HEK293 (cell line): ENCODE results near the gene NOSIP.

Source experiments
- CTCF ChIA-PET: fragments of 350-600 bp; formaldehyde crosslinking; extraction: SDS; loops from one replicate; lab custom pipeline; 2021; ENCODE audit warnings: antibody characterized with exemption; lab: Yijun Ruan, JAX
- POLR2A ChIA-PET: fragments of 300-600 bp; formaldehyde crosslinking; extraction: SDS; loops from one replicate; lab custom pipeline; 2020; ENCODE audit warnings: antibody characterized with exemption, inconsistent platforms; lab: Yijun Ruan, JAX
- H3K27ac ChIP-seq: fragments of 200-500 bp; sonication (Bioruptor generic); 2 replicates; pipeline ENCODE4 v1.5.1; 2014; ENCODE audit warnings: low read depth, low read length, control low read depth, inconsistent platforms; ENCODE audit errors: extremely low read depth
- H3K36me3 ChIP-seq, 2 experiments: fragments of 200-500 bp in 1 of 2; sonication (Bioruptor generic) in 1 of 2; 1 replicate in 1 of 2; 2 replicates in 1 of 2; pipeline ENCODE4 v1.5.1; 2014 to 2017; ENCODE audit warnings: inconsistent platforms in 2 of 2, low read length in 2 of 2; ENCODE audit not compliant: control insufficient read depth in 2 of 2, insufficient read depth in 1 of 2
- H3K4me1 ChIP-seq: fragments of 200-500 bp; sonication (Bioruptor generic); 2 replicates; pipeline ENCODE4 v1.5.1; 2014; ENCODE audit warnings: mild to moderate bottlenecking, low read length, inconsistent platforms; ENCODE audit not compliant: control insufficient read depth, insufficient read depth
- H3K4me3 ChIP-seq: 2 replicates; pipeline ENCODE4 v1.5.1; 2011; ENCODE audit warnings: low read depth, mild to moderate bottlenecking, control low read depth, low read length, moderate library complexity
- H3K9me3 ChIP-seq: fragments of 200-500 bp; sonication (Bioruptor generic); 2 replicates; pipeline ENCODE4 v1.5.1; 2014; ENCODE audit warnings: low read depth, low read length, inconsistent platforms; ENCODE audit not compliant: control insufficient read depth, insufficient read depth
- INSM2 ChIP-seq: fragments of 450-650 bp; formaldehyde crosslinking; IDR thresholded peaks from 2 replicates; pipeline ENCODE4 v1.5.1; 2016; ENCODE audit warnings: missing biosample characterization, missing genetic modification characterization
- KLF1 ChIP-seq: fragments of 450-650 bp; formaldehyde crosslinking; IDR thresholded peaks from 2 replicates; pipeline ENCODE4 v1.5.1; 2016; ENCODE audit warnings: missing biosample characterization, missing genetic modification characterization
- OSR2 ChIP-seq: fragments of 450-650 bp; formaldehyde crosslinking; IDR thresholded peaks from 2 replicates; pipeline ENCODE4 v1.5.1; 2016; ENCODE audit warnings: missing biosample characterization, missing genetic modification characterization
- OVOL3 ChIP-seq: fragments of 450-650 bp; formaldehyde crosslinking; IDR thresholded peaks from 2 replicates; pipeline ENCODE4 v1.5.1; 2016; ENCODE audit warnings: missing biosample characterization, missing genetic modification characterization
- PRDM1 ChIP-seq: fragments of 450-650 bp; formaldehyde crosslinking; IDR thresholded peaks from 2 replicates; pipeline ENCODE4; 2016; ENCODE audit warnings: missing biosample characterization, missing genetic modification characterization
- RBAK ChIP-seq: fragments of 450-650 bp; formaldehyde crosslinking; IDR thresholded peaks from 2 replicates; pipeline ENCODE4 v1.5.1; 2016; ENCODE audit warnings: missing biosample characterization, missing genetic modification characterization
- SALL2 ChIP-seq: fragments of 450-650 bp; formaldehyde crosslinking; IDR thresholded peaks from 2 replicates; pipeline ENCODE4 v1.5.0; 2017; ENCODE audit warnings: missing biosample characterization, mild to moderate bottlenecking, missing genetic modification characterization, borderline replicate concordance
- TCF7L2 ChIP-seq: IDR thresholded peaks from 2 replicates; pipeline ENCODE4 v1.6.1; 2011; ENCODE audit warnings: low read depth, mild to moderate bottlenecking, inconsistent platforms, low read length, moderate library complexity, borderline replicate concordance
- TRIM28 ChIP-seq: IDR thresholded peaks from 2 replicates; pipeline ENCODE4 v1.6.1; 2011; ENCODE audit warnings: low read length, control low read depth, borderline replicate concordance
- ZNF140 ChIP-seq: fragments of 450-650 bp; formaldehyde crosslinking; IDR thresholded peaks from 2 replicates; pipeline ENCODE4 v1.5.1; 2016; ENCODE audit warnings: missing biosample characterization, missing genetic modification characterization
- ZNF155 ChIP-seq: fragments of 450-650 bp; formaldehyde crosslinking; IDR thresholded peaks from 2 replicates; pipeline ENCODE4 v1.5.1; 2016; ENCODE audit warnings: missing biosample characterization, missing genetic modification characterization
- ZNF18 ChIP-seq: fragments of 450-650 bp; formaldehyde crosslinking; IDR thresholded peaks from 2 replicates; pipeline ENCODE4 v1.5.1; 2016; ENCODE audit warnings: missing biosample characterization, missing genetic modification characterization
- ZNF19 ChIP-seq: fragments of 450-650 bp; formaldehyde crosslinking; IDR thresholded peaks from 2 replicates; pipeline ENCODE4; 2016; ENCODE audit warnings: missing biosample characterization, missing genetic modification characterization, low read depth
- ZNF2 ChIP-seq: fragments of 450-650 bp; formaldehyde crosslinking; IDR thresholded peaks from 2 replicates; pipeline ENCODE4 v1.5.1; 2016; ENCODE audit warnings: missing biosample characterization, missing genetic modification characterization
- ZNF274 ChIP-seq, 2 experiments: fragments of 200-500 bp in 1 of 2; fragments of 450-650 bp in 1 of 2; sonication (Bioruptor generic) in 1 of 2; formaldehyde crosslinking in 1 of 2; IDR thresholded peaks; 2 replicates each; pipeline versions ENCODE4 v1.5.1 to v1.6.1; 2014 to 2016; ENCODE audit warnings: borderline replicate concordance in 1 of 2, inconsistent platforms in 1 of 2, low read length in 1 of 2, missing biosample characterization in 1 of 2, missing genetic modification characterization in 1 of 2
- ZNF280D ChIP-seq: fragments of 450-650 bp; formaldehyde crosslinking; IDR thresholded peaks from 2 replicates; pipeline ENCODE4 v1.5.1; 2016; ENCODE audit warnings: missing biosample characterization, missing genetic modification characterization
- ZNF292 ChIP-seq: fragments of 450-650 bp; formaldehyde crosslinking; IDR thresholded peaks from 2 replicates; pipeline ENCODE4 v1.5.1; 2016; ENCODE audit warnings: low read depth, missing biosample characterization, missing genetic modification characterization, borderline replicate concordance
- ZNF335 ChIP-seq: fragments of 450-650 bp; formaldehyde crosslinking; conservative IDR thresholded peaks from 2 replicates; pipeline ENCODE4 v1.5.1; 2016; ENCODE audit warnings: missing biosample characterization, missing genetic modification characterization
- ZNF362 ChIP-seq: fragments of 450-650 bp; formaldehyde crosslinking; IDR thresholded peaks from 2 replicates; pipeline ENCODE4 v1.5.1; 2016; ENCODE audit warnings: missing biosample characterization, missing genetic modification characterization
- ZNF366 ChIP-seq: fragments of 450-650 bp; formaldehyde crosslinking; conservative IDR thresholded peaks from 2 replicates; pipeline ENCODE4 v1.5.1; 2016; ENCODE audit warnings: missing biosample characterization, missing genetic modification characterization
- ZNF423 ChIP-seq: fragments of 450-650 bp; formaldehyde crosslinking; IDR thresholded peaks from 2 replicates; pipeline ENCODE4 v1.5.1; 2016; ENCODE audit warnings: missing biosample characterization, missing genetic modification characterization
- ZNF48 ChIP-seq: fragments of 450-650 bp; formaldehyde crosslinking; IDR thresholded peaks from 2 replicates; pipeline ENCODE4 v1.5.1; 2016; ENCODE audit warnings: missing biosample characterization, missing genetic modification characterization
- ZNF548 ChIP-seq: fragments of 450-650 bp; formaldehyde crosslinking; IDR thresholded peaks from 2 replicates; pipeline ENCODE4 v1.5.1; 2016; ENCODE audit warnings: missing biosample characterization, missing genetic modification characterization
- ZNF645 ChIP-seq: fragments of 450-650 bp; formaldehyde crosslinking; IDR thresholded peaks from 2 replicates; pipeline ENCODE4; 2016; ENCODE audit warnings: missing biosample characterization, missing genetic modification characterization
- ZNF785 ChIP-seq: fragments of 450-650 bp; formaldehyde crosslinking; IDR thresholded peaks from 2 replicates; pipeline ENCODE4 v1.5.1; 2016; ENCODE audit warnings: missing biosample characterization, missing genetic modification characterization
- ZNF791 ChIP-seq: fragments of 450-650 bp; formaldehyde crosslinking; IDR thresholded peaks from 2 replicates; pipeline ENCODE4 v1.5.1; 2016; ENCODE audit warnings: missing biosample characterization, missing genetic modification characterization
- ZSCAN16 ChIP-seq: fragments of 450-650 bp; formaldehyde crosslinking; IDR thresholded peaks from 2 replicates; pipeline ENCODE4 v1.5.1; 2016; ENCODE audit warnings: missing biosample characterization, missing genetic modification characterization
- ZSCAN23 ChIP-seq: fragments of 450-650 bp; formaldehyde crosslinking; IDR thresholded peaks from 2 replicates; pipeline ENCODE4 v1.5.1; 2016; ENCODE audit warnings: missing biosample characterization, missing genetic modification characterization
- ZXDB ChIP-seq: fragments of 450-650 bp; formaldehyde crosslinking; IDR thresholded peaks from 2 replicates; pipeline ENCODE4 v1.5.1; 2016; ENCODE audit warnings: missing biosample characterization, missing genetic modification characterization

NOSIP gene

GRCh38 chr19:49566302-49566701, 14.1 kb downstream of the NOSIP start:
- H3K27ac ChIP-seq = no peak overlapping the region
- peaks cover 0 to 7% of the 10 kb centered on the region in 2 experiments; a peak in 1 of 3 replicates for H3K36me3 ChIP-seq
- ChIA-PET POLR2A (interaction anchor here (0.7 to 1.6 kb wide), 3 partner anchors 10 to 24 kb away, joined by 3 to 5 read pairs (median 4); partner anchors contain the start of genes NOSIP and PRR12), CTCF (interaction anchor here (0.6 to 9.9 kb wide), 5 partner anchors 18 to 236 kb away, joined by 3 to 84 read pairs (median 3); no protein-coding TSS in a partner anchor)
- no peak overlapping the region for H3K4me3 ChIP-seq
- H3K9me3 ChIP-seq = no peaks in the 10 kb centered on the region
- no peak for TF ChIP-seq ZNF19
- TF ChIP-seq INSM2 (tag by site-specific recombination) = no peak
- TF ChIP-seq ZNF48 (tag by site-specific recombination) = no peak
- TF ChIP-seq ZNF785 (tag by site-specific recombination) = no peak
- TF ChIP-seq RBAK (tag by site-specific recombination) = no peak
- TF ChIP-seq ZNF548 (tag by site-specific recombination) = no peak
- no peak for TF ChIP-seq KLF1 (tag by site-specific recombination)
- TF ChIP-seq PRDM1 (tag by site-specific recombination) = no peak
- TF ChIP-seq ZNF155 (tag by site-specific recombination) = no peak
- TF ChIP-seq TCF7L2 = no peak
- TF ChIP-seq ZNF791 (tag by site-specific recombination) = no peak
- no peak for TF ChIP-seq ZNF362 (tag by site-specific recombination)
- TF ChIP-seq SALL2 = no peak
- no peak for TF ChIP-seq OSR2 (tag by site-specific recombination)
- TF ChIP-seq ZNF645 = no peak
- H3K4me1 ChIP-seq = peaks cover 19% of the 10 kb centered on the region

- Histone ChIP-seq H3K9me3 (no peaks in the 10 kb centered on the region), H3K36me3 (peaks cover 7% of the 10 kb centered on the region in 2 experiments; a peak in 2 of 3 replicates), H3K4me3 (no peak overlapping the region), H3K27ac (no peak overlapping the region), H3K4me1 (peaks cover 13% of the 10 kb centered on the region)
- ChIA-PET CTCF (interaction anchor here (0.6 to 9.9 kb wide), 3 partner anchors 17 to 108 kb away, joined by 3 to 84 read pairs (median 5); no protein-coding TSS in a partner anchor), POLR2A (no interaction called here)
- TF ChIP-seq TRIM28 (no peak), ZSCAN23 (tag by site-specific recombination) (no peak), ZNF18 (tag by site-specific recombination) (no peak), ZXDB (no peak), ZNF140 (tag by site-specific recombination) (no peak), ZNF292 (tag by site-specific recombination) (no peak), ZNF335 (tag by site-specific recombination) (no peak), ZNF366 (no peak), ZNF423 (tag by site-specific recombination) (no peak), ZNF274 (IDR thresholded peaks at IDR 0.05; ENCODE audit: low read length) (no peak), ZNF274 (tag by site-specific recombination; IDR thresholded peaks at IDR 0.05; ENCODE audit: borderline replicate concordance) (no peak), RBAK (tag by site-specific recombination) (no peak), ZSCAN16 (tag by site-specific recombination) (no peak), ZNF280D (tag by site-specific recombination) (no peak), OVOL3 (tag by site-specific recombination) (no peak), ZNF2 (tag by site-specific recombination) (no peak)
Measured at GRCh38 chr19:49565261-49565660, 15.1 kb downstream of the NOSIP start.
